Karpas-422 (cell line): ENCODE measurements around the gene GPBP1L1. TPM values are rescaled to one million over a fixed set of nuclear protein-coding genes. Genes with fewer than 3 reads are reported as not detected.

Experiments
- DNase-seq: peaks from one replicate; pipeline ENCODE4 v3.0.0-alpha.2; 2015
- H2AFZ ChIP-seq: fragments of 200-600 bp; sonication (generic); 2 replicates; pipeline ENCODE4 v1.6.1; 2014; ENCODE audit warnings: antibody characterized with exemption, low read length, mixed read lengths
- H3K27ac ChIP-seq: fragments of 200-600 bp; sonication (generic); 2 replicates; pipeline ENCODE4 v1.5.1; 2014; ENCODE audit warnings: mild to moderate bottlenecking, low read length, moderate library complexity
- H3K27me3 ChIP-seq: fragments of 200-600 bp; sonication (generic); 2 replicates; pipeline ENCODE4 v1.6.1; 2014; ENCODE audit warnings: low read length, mixed read lengths
- H3K36me3 ChIP-seq: fragments of 200-600 bp; sonication (generic); 2 replicates; pipeline ENCODE4 v1.6.1; 2014; ENCODE audit warnings: low read length, mixed read lengths; ENCODE audit not compliant: insufficient read depth
- H3K4me1 ChIP-seq: fragments of 200-600 bp; sonication (generic); 2 replicates; pipeline ENCODE4 v1.6.1; 2014; ENCODE audit warnings: mild to moderate bottlenecking, low read length, mixed read lengths
- H3K4me2 ChIP-seq: fragments of 200-600 bp; sonication (generic); 2 replicates; pipeline ENCODE4 v1.6.1; 2014; ENCODE audit warnings: low read length, low read depth, mild to moderate bottlenecking; ENCODE audit not compliant: poor library complexity, severe bottlenecking
- H3K4me3 ChIP-seq: fragments of 200-600 bp; sonication (generic); 2 replicates; pipeline ENCODE4 v1.5.1; 2014; ENCODE audit warnings: mild to moderate bottlenecking, antibody characterized with exemption, low read length, mixed read lengths
- H3K79me2 ChIP-seq: fragments of 200-600 bp; sonication (generic); 2 replicates; pipeline ENCODE4 v1.6.1; 2014; ENCODE audit warnings: mild to moderate bottlenecking, low read length, mixed read lengths
- H3K9ac ChIP-seq: fragments of 200-600 bp; sonication (generic); 2 replicates; pipeline ENCODE4 v1.6.0; 2014; ENCODE audit warnings: low read length
- H3K9me2 ChIP-seq: fragments of 200-600 bp; sonication (generic), shearing (Covaris generic); replicated peaks from 2 replicates; pipeline ENCODE4 v1.6.0; 2014; ENCODE audit warnings: mild to moderate bottlenecking, low read length, moderate library complexity; ENCODE audit not compliant: insufficient read depth
- H3K9me3 ChIP-seq: fragments of 300-700, 200-600 bp; sonication (generic); 2 replicates; pipeline ENCODE4 v1.6.1; 2014; ENCODE audit warnings: low read length, mixed read lengths
- H4K20me1 ChIP-seq: fragments of 200-600 bp; sonication (generic); 2 replicates; pipeline ENCODE4 v1.6.1; 2014; ENCODE audit warnings: mild to moderate bottlenecking, antibody characterized with exemption, low read length, low read depth; ENCODE audit not compliant: insufficient read depth
- small RNA-seq: library from RNA; depleted of rRNA; stranded (forward); fragments of <200 nt; gene quantifications from one replicate; pipeline ENCODE3, GENCODE V24; 2014
- total RNA-seq: library from RNA; depleted of rRNA; stranded (reverse); fragments of >200 nt; shearing (Covaris generic); gene quantifications from 2 replicates; pipeline ENCODE4 v1.2.3, GENCODE V29; 2014; ENCODE audit warnings: low replicate concordance; rRNA removed

Gene GPBP1L1
- total RNA-seq, 1 experiment from 2014 or later, result 95.8 TPM

DNA sequence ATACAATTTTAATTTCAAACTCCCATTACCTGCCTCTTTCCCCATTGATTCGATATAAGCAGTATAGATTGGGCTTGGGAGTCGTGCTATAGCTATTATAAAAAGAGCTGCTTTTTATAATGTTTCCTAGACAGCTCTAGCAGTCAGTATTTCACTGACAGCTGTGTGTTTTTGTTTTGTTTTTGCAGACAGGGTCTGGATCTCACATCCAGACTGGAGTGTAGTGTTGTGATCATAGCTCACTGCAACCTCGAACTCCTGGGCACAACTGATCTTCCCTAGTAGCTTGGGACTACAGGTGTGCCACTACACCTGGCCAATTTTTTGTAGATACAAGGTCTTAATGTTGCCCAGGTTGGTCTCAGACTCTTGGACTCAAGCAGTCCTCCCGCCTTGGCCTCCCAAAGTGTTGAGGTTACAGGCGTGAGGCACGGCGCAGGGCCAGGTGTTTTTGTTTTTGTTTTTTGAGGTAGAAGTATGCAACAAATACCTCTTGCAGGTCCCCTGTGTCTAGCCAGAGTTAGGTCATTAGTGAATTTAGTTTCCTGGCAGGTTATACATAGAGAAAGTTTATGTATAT is 100.7 kb downstream of the GPBP1L1 start:
- Histone ChIP-seq H2AFZ (no peak overlapping the region), H3K4me3 (peak overlapping the region; percentile 85), H3K36me3 (peaks cover 12% of the 10 kb centered on the region; the same call in 1 of the 2 replicates), H3K9me2 (no peaks in the 10 kb centered on the region), H3K4me2 (peak overlapping the region; percentile 97), H4K20me1 (peaks cover 44% of the 10 kb centered on the region), H3K4me1 (peaks cover 53% of the 10 kb centered on the region), H3K9ac (peak overlapping the region; percentile 92), H3K79me2 (peaks cover 67% of the 10 kb centered on the region), H3K9me3 (no peaks in the 10 kb centered on the region), H3K27me3 (no peaks in the 10 kb centered on the region), H3K27ac (no peak overlapping the region)
- DNase-seq, result no peak

DNA sequence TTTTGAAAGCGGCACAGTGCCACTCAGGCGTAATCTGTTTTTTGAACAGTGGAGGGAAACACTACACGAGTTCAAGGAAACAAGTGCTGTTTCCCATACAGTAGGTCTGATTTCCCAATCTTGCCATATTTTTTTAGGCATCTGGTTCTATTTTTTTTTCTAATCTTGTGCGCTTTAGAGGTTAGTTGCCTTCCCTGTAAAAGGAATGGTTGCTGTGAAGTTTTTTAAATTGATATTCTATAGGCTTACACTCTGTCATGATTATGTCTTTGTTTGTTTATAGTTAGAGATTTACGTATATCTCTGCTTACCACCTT is 101.3 kb downstream of the GPBP1L1 start:
- Histone ChIP-seq H3K4me1 (peaks cover 52% of the 10 kb centered on the region), H3K36me3 (peaks cover 12% of the 10 kb centered on the region; the same call in 1 of the 2 replicates)

DNA sequence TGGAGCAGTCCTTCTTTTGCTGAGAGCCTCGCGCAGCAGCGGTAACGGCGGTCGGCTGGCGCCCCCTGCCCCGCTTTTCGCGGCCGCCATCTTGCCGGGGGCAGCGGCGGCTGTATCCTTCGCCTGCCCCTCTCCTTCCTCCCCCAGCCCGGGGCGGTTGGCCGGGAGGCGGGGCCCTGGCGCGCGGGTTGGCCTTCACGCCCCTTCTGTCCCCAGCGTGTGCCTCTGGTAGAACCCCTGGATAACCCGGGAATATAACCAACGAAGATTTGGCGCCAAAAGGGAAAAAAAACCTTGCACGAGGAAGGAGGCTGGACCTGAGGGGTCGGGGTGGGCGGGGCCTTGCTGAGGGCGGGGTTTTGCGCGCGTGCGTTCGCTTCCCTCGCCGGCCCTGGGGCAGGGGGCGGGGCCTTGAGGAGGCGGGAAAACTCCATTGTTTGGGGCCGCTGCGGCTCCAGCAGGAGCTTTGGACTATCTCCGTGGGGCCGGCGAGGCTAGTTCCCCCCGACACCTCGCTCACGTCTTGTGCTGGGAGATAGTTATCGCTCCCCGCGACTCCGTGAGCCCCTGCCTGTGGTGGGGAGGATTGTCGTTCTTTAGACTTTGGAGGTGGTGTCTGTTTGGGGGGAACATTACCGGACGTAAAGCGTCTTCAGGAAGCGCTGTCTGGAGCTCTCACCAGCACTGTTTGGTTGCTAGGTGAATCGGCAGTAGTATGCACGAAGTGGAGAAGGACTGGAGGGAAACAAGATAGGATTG is 101.8 kb downstream of the GPBP1L1 start:
- no peaks in the 10 kb centered on the region for H3K9me3 ChIP-seq
- H3K4me3 ChIP-seq, result peak overlapping the region; percentile 85
- peaks cover 38% of the 10 kb centered on the region for H4K20me1 ChIP-seq
- peak overlapping the region; percentile 97 for H3K4me2 ChIP-seq
- peak overlapping the region; percentile 92 for H3K9ac ChIP-seq
- peaks cover 46% of the 10 kb centered on the region for H3K4me1 ChIP-seq
- H3K27ac ChIP-seq, result peak overlapping the region; percentile 74
- peaks cover 56% of the 10 kb centered on the region for H3K79me2 ChIP-seq
- peak; percentile 96 for DNase-seq
- H3K9me2 ChIP-seq, result no peaks in the 10 kb centered on the region
- peaks cover 12% of the 10 kb centered on the region; the same call in 1 of the 2 replicates for H3K36me3 ChIP-seq
- H2AFZ ChIP-seq, result peak overlapping the region; percentile 74; the same call in 1 of the 2 replicates
- H3K27me3 ChIP-seq, result no peaks in the 10 kb centered on the region

More for the DNA sequence above, 101.3 kb downstream of the GPBP1L1 start:
- no peak overlapping the region for H3K27ac ChIP-seq
- peaks cover 62% of the 10 kb centered on the region for H3K79me2 ChIP-seq
- peak overlapping the region; percentile 92 for H3K9ac ChIP-seq
- H3K27me3 ChIP-seq, result no peaks in the 10 kb centered on the region
- peak overlapping the region; percentile 85 for H3K4me3 ChIP-seq
- no peaks in the 10 kb centered on the region for H3K9me3 ChIP-seq
- H2AFZ ChIP-seq, result no peak overlapping the region
- peaks cover 43% of the 10 kb centered on the region for H4K20me1 ChIP-seq
- peak overlapping the region; percentile 97 for H3K4me2 ChIP-seq
- no peak for DNase-seq
- H3K9me2 ChIP-seq, result no peaks in the 10 kb centered on the region

DNA sequence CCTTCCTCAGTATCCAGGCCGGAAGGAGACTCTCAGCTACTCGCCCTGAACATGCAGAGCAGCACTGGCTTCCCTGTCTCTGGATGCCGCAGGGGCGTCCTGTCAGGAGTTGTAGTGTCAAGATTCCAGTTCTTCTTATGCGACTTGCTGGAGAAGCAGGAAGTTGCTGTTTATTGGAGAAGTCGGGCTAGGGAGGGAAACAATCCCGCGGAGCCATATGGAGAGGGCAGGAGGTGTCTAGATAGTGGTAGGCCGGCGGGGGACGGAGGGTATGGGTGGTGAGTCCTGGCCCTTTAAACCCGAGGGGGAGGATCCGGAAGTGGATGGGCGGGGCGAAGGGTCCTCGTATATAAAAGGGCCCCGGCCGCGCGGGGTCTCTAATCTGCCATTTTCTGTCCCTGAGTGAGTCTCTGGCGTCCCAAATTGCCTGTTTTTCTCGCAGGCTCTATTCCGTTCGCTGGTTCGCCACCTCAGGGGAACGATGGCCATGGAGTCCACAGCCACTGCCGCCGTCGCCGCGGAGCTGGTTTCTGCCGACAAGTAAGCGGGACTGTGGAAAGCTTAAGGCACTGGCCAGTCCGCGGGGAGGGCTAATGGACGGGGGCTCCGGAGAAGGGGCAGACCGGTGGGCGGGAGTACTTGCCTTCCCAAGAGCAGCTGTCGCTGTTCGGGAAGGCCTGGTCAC is 102.5 kb downstream of the GPBP1L1 start, which contains the start of gene NASP:
TSS of gene NASP (plus strand) at position 376 of the 685 bp plus-strand sequence. CDS start at position 482, 106 bp downstream.
- Histone ChIP-seq H3K4me3 (peak within 1 kb of the TSS; percentile 85), H3K4me1 (peaks cover 39% of the 10 kb centered on the region), H3K36me3 (peaks cover 12% of the 10 kb centered on the region; the same call in 1 of the 2 replicates)

DNA sequence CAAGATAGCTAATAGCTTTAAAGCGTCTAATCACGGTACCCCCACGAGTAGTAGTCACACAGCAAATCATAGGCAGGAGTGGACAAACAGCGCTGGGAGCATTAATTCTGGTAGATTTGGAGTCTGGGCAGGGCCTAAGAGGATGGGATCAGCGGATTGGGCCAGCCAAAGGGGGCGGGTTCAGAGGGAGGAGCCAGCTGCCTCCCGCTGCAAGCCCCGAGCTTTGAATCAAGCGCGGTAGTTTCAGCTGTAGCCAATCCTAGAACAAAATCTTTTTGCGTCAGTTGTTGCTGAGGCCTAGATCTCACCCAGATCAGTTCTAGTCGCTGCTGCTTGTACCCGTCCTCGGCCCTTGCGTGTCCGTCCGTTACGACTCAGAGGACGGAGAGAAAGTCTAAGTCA is 103.1 kb downstream of the GPBP1L1 start:
- Histone ChIP-seq H2AFZ (peak overlapping the region; percentile 94), H3K27ac (peak overlapping the region; percentile 78), H3K79me2 (peaks cover 44% of the 10 kb centered on the region), H3K36me3 (peaks cover 12% of the 10 kb centered on the region; the same call in 1 of the 2 replicates), H3K9ac (peak overlapping the region; percentile 92), H3K4me2 (peak overlapping the region; percentile 97), H3K9me3 (no peaks in the 10 kb centered on the region), H3K4me3 (peak overlapping the region; percentile 85), H3K9me2 (no peaks in the 10 kb centered on the region), H3K27me3 (no peaks in the 10 kb centered on the region), H4K20me1 (peaks cover 28% of the 10 kb centered on the region), H3K4me1 (peaks cover 38% of the 10 kb centered on the region)
- peak; percentile 99 for DNase-seq

More for the DNA sequence above, 102.5 kb downstream of the GPBP1L1 start, which contains the start of gene NASP:
- Histone ChIP-seq H4K20me1 (peaks cover 31% of the 10 kb centered on the region), H3K4me2 (peak within 1 kb of the TSS; percentile 97), H3K9me3 (no peaks in the 10 kb centered on the region), H2AFZ (peak within 1 kb of the TSS; percentile 94), H3K9me2 (no peaks in the 10 kb centered on the region), H3K79me2 (peaks cover 49% of the 10 kb centered on the region), H3K27ac (peak within 1 kb of the TSS; percentile 78), H3K27me3 (no peaks in the 10 kb centered on the region), H3K9ac (peak within 1 kb of the TSS; percentile 92)
- peak; percentile 95 for DNase-seq

Small RNA genes within 50 kb of the gene (small RNA-seq; reads per million reads assigned to genes)
- gene AL355480.1 (not detected), gene AL355480.2 (not detected), gene AL355480.3 (not detected), gene AL355480.4 (not detected)

Other genes starting within 250 kb of the GPBP1L1 start
- gene TESK2, start 195.4 kb downstream of the GPBP1L1 start, total RNA-seq, result 1.3 and 1.5 TPM in 2 replicates
- gene CCDC163, start 186.5 kb downstream of the GPBP1L1 start, total RNA-seq, result 5.8 and 9.0 TPM in 2 replicates
- gene MMACHC, start 186.2 kb downstream of the GPBP1L1 start, total RNA-seq, result 5.5 and 13.8 TPM in 2 replicates
- 289 and 397 TPM in 2 replicates for gene PRDX1, start 164.6 kb downstream of the GPBP1L1 start, total RNA-seq
- 79.0 and 120 TPM in 2 replicates for gene AKR1A1, start 135.7 kb downstream of the GPBP1L1 start, total RNA-seq
- gene NASP, start 102.5 kb downstream of the GPBP1L1 start, total RNA-seq, result 61.8 and 88.1 TPM in 2 replicates
- gene CCDC17, start 62.5 kb downstream of the GPBP1L1 start, total RNA-seq, result 1.6 and 4.1 TPM in 2 replicates
- gene TMEM69, start 1.6 kb upstream of the GPBP1L1 start, total RNA-seq, result 28.9 and 86.1 TPM in 2 replicates
- 5.3 and 8.2 TPM in 2 replicates for gene IPP, start 64.1 kb upstream of the GPBP1L1 start, total RNA-seq
- 49.5 and 52.8 TPM in 2 replicates for gene MAST2, start 117.1 kb upstream of the GPBP1L1 start, total RNA-seq